Keratinocyte (primary cell): ENCODE measurements around the gene UROC1. TPM values are rescaled to one million over a fixed set of nuclear protein-coding genes. Genes with fewer than 3 reads are reported as not detected.

Experiments
- DNase-seq: peaks from one replicate; pipeline ENCODE4 v3.0.0-alpha.2; 2011; ENCODE audit warnings: low read depth, missing footprints, low spot score
- FAIRE-seq: peaks from 2 replicates; lab custom pipeline; 2011; peaks lifted over from hg19 to GRCh38; lab: Jason Lieb, UNC
- H2AFZ ChIP-seq: 2 replicates; pipeline ENCODE4 v1.6.0; 2012; ENCODE audit warnings: low read length, control low read depth, inconsistent platforms; ENCODE audit not compliant: control insufficient read depth
- H3K27ac ChIP-seq: 2 replicates; pipeline ENCODE4 v1.5.1; 2011; ENCODE audit warnings: low read length; ENCODE audit not compliant: control insufficient read depth, insufficient read depth
- H3K27me3 ChIP-seq: 3 replicates; pipeline ENCODE4 v1.6.0; 2011; ENCODE audit warnings: low read length; ENCODE audit not compliant: control insufficient read depth, insufficient read depth; ENCODE audit errors: extremely low read depth
- H3K36me3 ChIP-seq, 2 experiments: 2 replicates in 1 of 2; 3 replicates in 1 of 2; pipeline ENCODE4 v1.5.1; 2011; ENCODE audit warnings: low read length in 2 of 2, mild to moderate bottlenecking in 1 of 2; ENCODE audit not compliant: control insufficient read depth in 2 of 2, insufficient read depth in 2 of 2; ENCODE audit errors: extremely low read depth in 1 of 2
- H3K4me1 ChIP-seq: 3 replicates; pipeline ENCODE4 v1.5.1; 2011; ENCODE audit warnings: low read length; ENCODE audit not compliant: control insufficient read depth, insufficient read depth; ENCODE audit errors: extremely low read depth
- H3K4me2 ChIP-seq: 3 replicates; pipeline ENCODE4 v1.6.0; 2011; ENCODE audit warnings: low read depth, low read length; ENCODE audit not compliant: control insufficient read depth, insufficient read depth; ENCODE audit errors: extremely low read depth
- H3K4me3 ChIP-seq, 3 experiments: fragments of 200-600 bp in 1 of 3; sonication (generic) in 1 of 3; 2 replicates in 2 of 3; 3 replicates in 1 of 3; pipeline ENCODE4 v1.5.1; 2011 to 2016; ENCODE audit warnings: low read length in 3 of 3, mild to moderate bottlenecking in 3 of 3, control low read depth in 2 of 3, inconsistent platforms in 1 of 3, low read depth in 1 of 3, mixed read lengths in 1 of 3, mixed run types in 1 of 3, moderate library complexity in 1 of 3; ENCODE audit not compliant: control insufficient read depth in 2 of 3, insufficient read depth in 2 of 3; ENCODE audit errors: extremely low read depth in 1 of 3
- H3K79me2 ChIP-seq: 2 replicates; pipeline ENCODE4 v1.6.0; 2012; ENCODE audit warnings: low read length; ENCODE audit not compliant: control insufficient read depth, insufficient read depth
- H3K9ac ChIP-seq: 3 replicates; pipeline ENCODE4 v1.6.0; 2011; ENCODE audit warnings: low read length; ENCODE audit not compliant: control insufficient read depth, insufficient read depth; ENCODE audit errors: extremely low read depth
- H3K9me1 ChIP-seq: 3 replicates; pipeline ENCODE4 v1.6.0; 2011; ENCODE audit warnings: low read length; ENCODE audit not compliant: control insufficient read depth, insufficient read depth; ENCODE audit errors: extremely low read depth
- H3K9me3 ChIP-seq: 2 replicates; pipeline ENCODE4 v1.5.1; 2012; ENCODE audit warnings: low read depth, low read length; ENCODE audit not compliant: control insufficient read depth
- H4K20me1 ChIP-seq: 3 replicates; pipeline ENCODE4 v1.6.0; 2011; ENCODE audit warnings: low read length; ENCODE audit not compliant: control insufficient read depth, insufficient read depth; ENCODE audit errors: extremely low read depth
- EZH2 ChIP-seq: IDR thresholded peaks from one replicate; pipeline ENCODE4 v1.6.1; 2012; ENCODE audit warnings: inconsistent platforms, mild to moderate bottlenecking, low read length, moderate library complexity
- dilution Hi-C: fragments of 300-500 bp; cut with MboI; formaldehyde crosslinking; loops from one replicate; pipeline ENCODE4 v1.7.0; 2020; ENCODE audit warnings: low sequenced_read_pairs; ENCODE audit not compliant: extremely low pct_ligation_motif_present
- polyA plus RNA-seq, 5 experiments: library from polyadenylated mRNA; depleted of rRNA in 3 of 5; stranded (reverse) in 3 of 5; stranded (forward) in 1 of 5; unstranded in 1 of 5; fragments of >200 nt; gene quantifications; 1 replicate in 1 of 5; 2 replicates in 3 of 5; 3 replicates in 1 of 5; pipeline versions ENCODE4 v1.2.1 to v1.2.3, GENCODE V29; 2011 to 2012; ENCODE audit warnings: missing spikeins in 2 of 5, low read depth in 1 of 5, low replicate concordance in 1 of 5
- TF ChIP-seq, protein P1 (sequence below), 3 experiments: IDR thresholded peaks in 1 of 3; conservative IDR thresholded peaks in 1 of 3; optimal IDR thresholded peaks in 1 of 3; 2 replicates in 2 of 3; 3 replicates in 1 of 3; pipeline versions ENCODE3 to v1.5.1; 2011; ENCODE audit warnings: low read length in 3 of 3, mild to moderate bottlenecking in 3 of 3, moderate library complexity in 2 of 3, control low read depth in 1 of 3, inconsistent platforms in 1 of 3; ENCODE audit not compliant: insufficient read depth in 2 of 3; ENCODE audit errors: extremely low read depth in 1 of 3

The UROC1 gene
- polyA plus RNA-seq, 1 donor (not counting 4 experiments of a cell fraction or from before 2014, with no cell fraction given): not detected

DNA sequence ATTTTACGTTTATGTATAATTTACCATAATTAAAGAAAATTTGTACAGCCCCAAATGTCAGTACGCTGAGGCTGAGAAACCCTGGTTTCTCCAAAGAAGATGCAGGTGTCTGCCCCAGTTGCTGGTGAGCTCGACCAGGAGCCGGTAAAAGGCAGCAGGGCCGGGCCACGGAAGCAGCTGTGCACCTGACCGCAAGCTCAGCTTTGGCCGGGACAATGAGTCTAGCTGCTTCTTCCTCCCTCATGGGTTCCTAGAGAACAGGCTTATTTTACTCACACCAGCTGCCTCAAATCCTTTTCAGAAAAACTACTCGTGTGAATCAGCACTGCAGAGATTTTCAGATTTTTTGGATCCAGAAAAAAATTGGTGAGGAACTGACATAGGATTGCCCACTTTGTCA lies 23.8 kb downstream of the UROC1 start:
- no peaks in the 10 kb centered on the region for H4K20me1 ChIP-seq

DNA sequence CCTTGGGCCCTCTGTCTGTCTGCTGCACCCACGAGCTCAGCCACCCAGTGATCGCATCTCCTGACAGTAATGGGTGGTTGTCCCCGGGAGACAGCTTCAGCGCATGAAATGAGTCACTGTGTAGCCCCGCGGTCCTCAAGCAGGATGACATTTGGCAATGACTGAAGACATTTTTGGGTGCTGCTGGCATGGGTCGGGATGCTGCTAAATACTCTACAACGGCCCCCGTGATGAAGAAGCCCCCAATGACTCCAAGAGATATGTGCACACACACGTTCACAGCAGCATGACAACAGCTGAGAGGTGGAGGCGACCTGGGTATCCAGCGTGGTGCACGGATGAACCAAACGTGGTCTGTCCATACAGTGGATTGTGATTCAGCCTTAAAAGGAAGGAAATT lies 24.5 kb downstream of the UROC1 start:
- Histone ChIP-seq H3K9me1 (no peaks in the 10 kb centered on the region), H3K36me3 (no peaks in the 10 kb centered on the region), H3K27ac (no peak overlapping the region), H3K4me2 (no peak overlapping the region), H3K27me3 (peaks cover 12% of the 10 kb centered on the region), H3K9me3 (no peaks in the 10 kb centered on the region), H3K4me3 (no peak overlapping the region), H2AFZ (no peak overlapping the region), H4K20me1 (no peaks in the 10 kb centered on the region), H3K9ac (no peak overlapping the region), H3K4me1 (no peaks in the 10 kb centered on the region), H3K79me2 (no peaks in the 10 kb centered on the region)
- FAIRE-seq: no peak
- no peak for TF ChIP-seq EZH2
- TF ChIP-seq, protein P1, sequence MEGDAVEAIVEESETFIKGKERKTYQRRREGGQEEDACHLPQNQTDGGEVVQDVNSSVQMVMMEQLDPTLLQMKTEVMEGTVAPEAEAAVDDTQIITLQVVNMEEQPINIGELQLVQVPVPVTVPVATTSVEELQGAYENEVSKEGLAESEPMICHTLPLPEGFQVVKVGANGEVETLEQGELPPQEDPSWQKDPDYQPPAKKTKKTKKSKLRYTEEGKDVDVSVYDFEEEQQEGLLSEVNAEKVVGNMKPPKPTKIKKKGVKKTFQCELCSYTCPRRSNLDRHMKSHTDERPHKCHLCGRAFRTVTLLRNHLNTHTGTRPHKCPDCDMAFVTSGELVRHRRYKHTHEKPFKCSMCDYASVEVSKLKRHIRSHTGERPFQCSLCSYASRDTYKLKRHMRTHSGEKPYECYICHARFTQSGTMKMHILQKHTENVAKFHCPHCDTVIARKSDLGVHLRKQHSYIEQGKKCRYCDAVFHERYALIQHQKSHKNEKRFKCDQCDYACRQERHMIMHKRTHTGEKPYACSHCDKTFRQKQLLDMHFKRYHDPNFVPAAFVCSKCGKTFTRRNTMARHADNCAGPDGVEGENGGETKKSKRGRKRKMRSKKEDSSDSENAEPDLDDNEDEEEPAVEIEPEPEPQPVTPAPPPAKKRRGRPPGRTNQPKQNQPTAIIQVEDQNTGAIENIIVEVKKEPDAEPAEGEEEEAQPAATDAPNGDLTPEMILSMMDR (optimal IDR thresholded peaks at IDR 0.05 in 1 of 3, IDR thresholded peaks at IDR 0.05 in 1 of 3, conservative IDR thresholded peaks at IDR 0.05 in 1 of 3; ENCODE audit: extremely low read depth in 1 of 3, insufficient read depth in 2 of 3, low read length in 3 of 3): no peak
- DNase-seq: no peak
- dilution Hi-C loops: no loop called here

More for the DNA sequence above, 23.8 kb downstream of the UROC1 start:
- no peak overlapping the region for H3K4me2 ChIP-seq
- dilution Hi-C loops: no loop called here
- no peak overlapping the region for H3K27ac ChIP-seq
- H2AFZ ChIP-seq: no peak overlapping the region
- no peaks in the 10 kb centered on the region for H3K36me3 ChIP-seq
- no peaks in the 10 kb centered on the region for H3K79me2 ChIP-seq
- no peaks in the 10 kb centered on the region for H3K9me1 ChIP-seq
- no peaks in the 10 kb centered on the region for H3K4me1 ChIP-seq
- no peaks in the 10 kb centered on the region for H3K9me3 ChIP-seq
- TF ChIP-seq, protein P1 (optimal IDR thresholded peaks at IDR 0.05 in 1 of 3, IDR thresholded peaks at IDR 0.05 in 1 of 3, conservative IDR thresholded peaks at IDR 0.05 in 1 of 3; ENCODE audit: extremely low read depth in 1 of 3, insufficient read depth in 2 of 3, low read length in 3 of 3): no peak
- TF ChIP-seq EZH2: no peak
- no peak for FAIRE-seq
- no peak overlapping the region for H3K4me3 ChIP-seq
- H3K9ac ChIP-seq: no peak overlapping the region
- DNase-seq: no peak
- H3K27me3 ChIP-seq: peaks cover 12% of the 10 kb centered on the region
